IPS DF 6.9 (cell line): ENCODE measurements around the gene PLD3.

ENCODE experiments used
- DNase-seq: peaks from one replicate; pipeline ENCODE4 v3.0.0-alpha.2; 2013; ENCODE audit warnings: low read depth, low spot score
- H3K27ac ChIP-seq: one replicate; pipeline ENCODE4 v1.5.1; 2013; ENCODE audit warnings: low read length, control low read depth
- H3K27me3 ChIP-seq: 2 replicates; pipeline ENCODE4 v1.6.1; 2013; ENCODE audit warnings: mild to moderate bottlenecking, low read length; ENCODE audit not compliant: control insufficient read depth, insufficient read depth
- H3K36me3 ChIP-seq: 2 replicates; pipeline ENCODE4 v1.6.1; 2013; ENCODE audit warnings: low read length; ENCODE audit not compliant: control insufficient read depth, insufficient read depth
- H3K4me1 ChIP-seq: 2 replicates; pipeline ENCODE4 v1.6.1; 2013; ENCODE audit warnings: low read length; ENCODE audit not compliant: control insufficient read depth, insufficient read depth
- H3K4me3 ChIP-seq: 2 replicates; pipeline ENCODE4 v1.5.1; 2013; ENCODE audit warnings: mild to moderate bottlenecking, low read length
- H3K9me3 ChIP-seq: 2 replicates; pipeline ENCODE4 v1.6.1; 2013; ENCODE audit warnings: low read length, inconsistent platforms; ENCODE audit not compliant: control insufficient read depth, insufficient read depth
- WGBS: extraction: QIAGEN DNeasy Blood & Tissue Kit; methylation state at CpG from one replicate; pipeline ENCODE4 v1.1.7; 2013; ENCODE audit warnings: mixed read lengths, missing lambda C conversion rate; ENCODE audit not compliant: insufficient read length, insufficient coverage; 5-methylcytosine and 5-hydroxymethylcytosine counted together

PLD3 gene

GRCh38 chr19:40388481-40388880 is 40.0 kb downstream of the PLD3 start:
- Histone ChIP-seq H3K9me3 (no peaks in the 10 kb centered on the region), H3K36me3 (no peaks in the 10 kb centered on the region), H3K27ac (no peak overlapping the region), H3K4me1 (no peaks in the 10 kb centered on the region; the same call in 1 of the 2 replicates), H3K4me3 (no peak overlapping the region), H3K27me3 (no peaks in the 10 kb centered on the region)
- DNase-seq: no peak
- no CpG with 5 or more reads among the region's 3 CpGs for WGBS

DNA sequence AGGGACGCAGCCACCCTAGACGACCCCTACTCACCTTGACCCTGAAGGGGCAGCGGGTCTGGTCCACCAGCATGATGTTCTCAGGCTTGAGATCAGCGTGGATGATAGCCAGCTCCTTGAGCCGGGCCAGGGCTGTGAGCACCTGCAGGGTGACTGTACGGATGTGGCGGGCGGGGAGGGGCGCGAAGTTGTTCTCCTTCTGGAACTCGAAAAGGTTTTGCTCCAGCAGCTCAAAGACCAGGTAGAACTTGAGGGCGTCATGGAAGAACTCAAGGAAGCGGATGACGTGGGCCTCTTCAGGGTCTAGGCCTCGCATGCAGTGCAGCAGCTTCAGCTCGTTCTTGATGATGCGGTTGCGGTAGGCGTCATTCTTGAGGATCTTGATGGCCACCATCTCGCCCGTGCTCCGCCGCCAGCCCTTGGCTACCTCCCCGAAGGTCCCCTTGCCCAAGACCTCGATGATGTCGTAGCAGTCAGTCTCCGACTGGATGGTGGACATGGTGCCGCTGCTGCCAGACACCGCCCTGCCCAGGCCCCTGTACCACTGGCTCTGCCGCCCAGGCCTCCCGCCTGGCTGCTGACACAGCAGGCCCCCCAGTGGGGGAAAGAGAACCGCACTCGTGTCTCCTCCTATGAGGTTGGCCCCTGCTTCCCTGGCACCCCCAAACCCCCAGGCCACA is 41.0 kb downstream of the PLD3 start:
- DNase-seq: no peak
- no peaks in the 10 kb centered on the region for H3K4me1 ChIP-seq
- WGBS: no CpG with 5 or more reads among the region's 33 CpGs
- H3K36me3 ChIP-seq: no peaks in the 10 kb centered on the region
- no peak overlapping the region for H3K27ac ChIP-seq
- no peak overlapping the region for H3K4me3 ChIP-seq
- no peaks in the 10 kb centered on the region for H3K27me3 ChIP-seq
- H3K9me3 ChIP-seq: no peaks in the 10 kb centered on the region

- H3K4me3 ChIP-seq: no peak within 1 kb of the TSS
- H3K27me3 ChIP-seq: no peaks in the 10 kb centered on the region
- no peak within 1 kb of the TSS for H3K27ac ChIP-seq
- H3K36me3 ChIP-seq: no peaks in the 10 kb centered on the region
- H3K9me3 ChIP-seq: no peaks in the 10 kb centered on the region
- DNase-seq: no peak
- H3K4me1 ChIP-seq: no peaks in the 10 kb centered on the region
- no CpG with 5 or more reads among the region's 10 CpGs for WGBS
Measured at GRCh38 chr19:40390084-40390742, 41.7 kb downstream of the PLD3 start, which contains the start of gene HIPK4. TSS of gene HIPK4 (minus strand) at chr19:40390181. CDS start at chr19:40389902, 279 bp downstream.

GRCh38 chr19:40392123-40392522 is 43.6 kb downstream of the PLD3 start:
- Histone ChIP-seq H3K4me1 (no peaks in the 10 kb centered on the region), H3K9me3 (no peaks in the 10 kb centered on the region), H3K36me3 (no peaks in the 10 kb centered on the region; the same call in 1 of the 2 replicates), H3K27ac (no peak overlapping the region), H3K27me3 (no peaks in the 10 kb centered on the region), H3K4me3 (no peak overlapping the region)
- no peak for DNase-seq
- no CpG with 5 or more reads among the region's 8 CpGs for WGBS

DNA sequence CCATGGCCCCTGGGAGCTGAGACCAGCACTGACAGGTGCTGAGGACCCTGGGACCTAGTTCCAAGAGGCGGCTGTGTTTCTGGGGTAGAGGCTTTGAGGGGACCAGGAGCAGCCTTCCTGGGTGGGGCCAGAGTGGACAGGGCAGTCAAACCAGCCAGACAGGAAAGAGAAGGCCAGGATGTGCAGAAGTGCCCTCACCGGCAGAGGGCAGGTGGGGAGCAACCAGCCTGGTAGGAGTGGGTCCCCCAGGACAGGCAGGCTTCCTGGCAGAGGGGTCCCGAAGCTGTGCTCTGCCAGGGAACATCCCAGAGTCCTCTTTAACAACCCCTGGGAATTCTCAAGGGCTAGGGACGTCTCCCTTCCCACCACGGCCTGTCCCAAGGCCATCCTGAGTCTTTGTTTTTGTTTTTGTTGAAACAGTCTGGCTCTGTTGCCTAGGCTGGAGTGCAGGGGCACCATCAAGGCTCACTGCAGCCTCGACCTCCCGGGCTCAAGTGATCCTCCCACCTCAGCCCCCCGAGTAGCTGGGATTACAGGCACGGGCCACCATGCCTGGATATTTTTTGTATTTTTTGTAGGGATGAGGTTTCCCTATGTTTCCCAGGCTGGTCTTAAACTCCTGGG is 44.5 kb downstream of the PLD3 start:
- Histone ChIP-seq H3K4me1 (no peaks in the 10 kb centered on the region), H3K27me3 (no peaks in the 10 kb centered on the region), H3K27ac (no peak overlapping the region), H3K36me3 (no peaks in the 10 kb centered on the region; the same call in 1 of the 2 replicates), H3K4me3 (no peak overlapping the region), H3K9me3 (no peaks in the 10 kb centered on the region)
- no CpG with 5 or more reads among the region's 9 CpGs for WGBS
- DNase-seq: no peak

DNA sequence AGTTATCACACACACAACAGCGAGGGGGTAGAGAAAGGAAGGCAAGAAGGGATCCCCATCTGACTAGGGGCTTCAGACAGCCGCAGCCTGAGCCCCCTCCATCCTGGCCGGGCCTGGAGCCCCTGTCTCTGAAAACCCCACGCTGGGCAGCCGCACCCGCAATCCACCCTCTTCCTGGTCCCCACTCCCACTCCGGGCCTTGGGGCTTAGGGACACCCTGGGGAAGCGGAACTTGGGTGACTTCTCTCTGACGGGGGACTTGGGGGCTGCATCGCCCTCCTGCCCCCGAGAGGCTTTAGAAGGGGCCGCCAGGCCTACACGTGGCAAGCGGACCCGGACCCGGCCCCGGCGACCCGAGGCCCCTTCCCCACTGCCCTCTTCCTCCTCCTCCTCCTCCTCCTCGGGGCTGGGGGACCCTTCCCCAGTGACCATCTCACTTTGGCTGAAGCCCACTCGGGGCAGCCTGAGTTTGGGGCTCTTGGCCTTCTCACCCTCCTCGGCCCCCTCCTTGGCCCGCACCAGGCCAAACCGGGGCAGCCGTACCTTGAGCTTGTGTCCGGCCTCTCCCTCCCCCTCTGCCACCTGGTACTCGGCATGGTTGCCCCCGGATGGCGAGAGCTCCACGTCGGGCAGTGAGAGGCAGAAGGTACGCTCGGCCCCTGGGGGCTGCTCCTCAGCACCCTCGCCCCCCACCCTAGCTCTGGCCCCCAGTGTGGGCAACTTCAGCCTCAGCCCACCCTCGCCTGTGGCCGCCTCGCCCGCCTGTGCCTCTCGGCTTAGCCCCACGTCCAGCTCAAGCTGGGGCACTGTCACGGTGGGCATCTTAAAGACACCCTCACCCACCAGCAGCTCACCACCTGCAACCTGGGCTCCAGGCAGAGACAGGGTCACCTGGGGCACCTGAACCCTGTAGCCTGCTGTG is 45.7 kb downstream of the PLD3 start:
- Histone ChIP-seq H3K4me3 (no peak overlapping the region), H3K27me3 (no peaks in the 10 kb centered on the region), H3K27ac (no peak overlapping the region), H3K9me3 (no peaks in the 10 kb centered on the region), H3K4me1 (peaks cover 3% of the 10 kb centered on the region), H3K36me3 (no peaks in the 10 kb centered on the region; the same call in 1 of the 2 replicates)
- no CpG with 5 or more reads among the region's 41 CpGs for WGBS
- DNase-seq: no peak

GRCh38 chr19:40394816-40395210 is 46.3 kb downstream of the PLD3 start:
- WGBS: no CpG with 5 or more reads among the region's 13 CpGs
- H3K4me1 ChIP-seq: peaks cover 5% of the 10 kb centered on the region
- H3K27ac ChIP-seq: no peak overlapping the region
- DNase-seq: no peak
- H3K36me3 ChIP-seq: no peaks in the 10 kb centered on the region; the same call in 1 of the 2 replicates
- no peak overlapping the region for H3K4me3 ChIP-seq
- H3K27me3 ChIP-seq: no peaks in the 10 kb centered on the region
- no peaks in the 10 kb centered on the region for H3K9me3 ChIP-seq

DNA sequence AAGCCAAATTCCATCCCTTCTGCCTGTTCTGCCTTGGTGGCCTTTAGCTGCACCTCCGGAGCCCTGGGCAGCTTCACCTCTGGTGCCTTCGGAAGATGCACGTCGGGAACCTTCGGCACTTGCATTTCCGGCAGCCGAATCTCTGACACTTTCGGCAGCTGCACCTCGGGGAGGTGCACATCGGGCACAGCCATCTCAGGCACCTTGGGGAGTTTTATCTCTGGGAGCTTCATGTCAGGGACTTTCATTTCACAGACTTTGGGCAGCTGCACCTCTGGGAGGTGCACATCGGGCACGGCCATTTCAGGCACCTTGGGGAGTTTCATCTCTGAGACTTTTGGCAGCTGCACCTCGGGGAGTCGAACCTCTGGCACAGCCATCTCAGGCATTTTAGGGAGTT is 47.5 kb downstream of the PLD3 start:
- H3K4me3 ChIP-seq: no peak overlapping the region
- no CpG with 5 or more reads among the region's 14 CpGs for WGBS
- no peaks in the 10 kb centered on the region for H3K27me3 ChIP-seq
- no peaks in the 10 kb centered on the region for H3K9me3 ChIP-seq
- no peak overlapping the region for H3K27ac ChIP-seq
- peaks cover 5% of the 10 kb centered on the region for H3K4me1 ChIP-seq
- DNase-seq: no peak
- H3K36me3 ChIP-seq: no peaks in the 10 kb centered on the region; the same call in 1 of the 2 replicates

DNA sequence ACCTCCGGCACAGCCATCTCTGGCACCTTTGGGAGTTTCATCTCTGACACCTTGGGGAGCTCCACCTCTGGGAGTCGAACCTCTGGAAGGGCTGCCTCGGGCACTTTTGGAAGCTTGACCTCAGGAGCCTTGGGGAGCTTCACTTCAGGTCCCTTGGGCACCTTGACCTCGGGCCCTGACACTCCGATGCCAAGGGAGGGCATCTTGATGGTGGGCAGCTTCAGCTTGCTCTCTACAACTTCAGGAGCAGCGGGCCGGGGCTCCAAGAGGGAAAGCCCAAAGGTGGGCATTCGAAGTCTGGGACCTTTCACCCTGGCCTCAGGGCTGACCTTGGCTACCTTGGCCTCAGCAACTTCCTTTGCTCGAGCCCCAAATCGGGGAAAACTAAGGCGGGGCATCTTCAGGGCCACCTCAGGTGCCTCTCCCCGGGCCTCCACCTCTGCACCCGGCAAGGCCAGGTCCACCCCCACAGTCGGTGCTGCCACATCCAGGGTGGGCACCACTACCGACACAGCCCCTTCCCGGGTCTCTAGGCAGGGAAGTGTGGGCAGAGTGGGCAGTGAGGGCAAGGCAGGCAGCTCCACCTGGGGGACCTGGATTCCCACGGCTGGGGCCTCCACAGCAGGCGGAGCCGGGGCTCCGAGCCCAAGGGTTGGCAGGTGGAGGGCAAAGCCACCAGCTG is 48.5 kb downstream of the PLD3 start:
- Histone ChIP-seq H3K4me1 (peaks cover 5% of the 10 kb centered on the region), H3K27ac (no peak overlapping the region)
- no CpG with 5 or more reads among the region's 20 CpGs for WGBS

More for the DNA sequence above, 48.5 kb downstream of the PLD3 start:
- no peaks in the 10 kb centered on the region for H3K27me3 ChIP-seq
- no peak overlapping the region for H3K4me3 ChIP-seq
- DNase-seq: no peak
- no peaks in the 10 kb centered on the region; the same call in 1 of the 2 replicates for H3K36me3 ChIP-seq
- no peaks in the 10 kb centered on the region for H3K9me3 ChIP-seq
